Stimulated activated memory B cell treated with anti-CD40 and anti-IgM and Interleukin-4, amounts not matched to agents 10 μg/mL and 1 μg/mL and 100 μg/mL, for 72 hours (primary cell): ENCODE measurements around the gene LRRC23.
"Not testable (repeated sequence)": the region's sequence is repeated elsewhere in the genome, so short reads cannot be mapped to it uniquely, and the experiment has no call there.

Experiments
- ATAC-seq: fragments of 150-1000 bp; cut with Tn5 transposase; 2 replicates; pipeline ENCODE4 v1.10.0; 2021
- H3K27ac Mint-ChIP-seq: one replicate; pipeline ENCODE4 v1.8.0; 2022; ENCODE audit warnings: mild to moderate bottlenecking, mixed read lengths
- H3K27me3 Mint-ChIP-seq: one replicate; pipeline ENCODE4 v1.8.0; 2022; ENCODE audit warnings: mixed read lengths
- H3K36me3 Mint-ChIP-seq: one replicate; pipeline ENCODE4 v1.8.0; 2022; ENCODE audit warnings: mixed read lengths
- H3K4me1 Mint-ChIP-seq: one replicate; pipeline ENCODE4 v1.8.0; 2022; ENCODE audit warnings: mixed read lengths
- H3K4me3 Mint-ChIP-seq: one replicate; pipeline ENCODE4 v1.8.0; 2022; ENCODE audit warnings: mild to moderate bottlenecking, moderate library complexity, mixed read lengths
- H3K9me3 Mint-ChIP-seq: one replicate; pipeline ENCODE4 v1.8.0; 2022; ENCODE audit warnings: mixed read lengths

LRRC23 gene

DNA sequence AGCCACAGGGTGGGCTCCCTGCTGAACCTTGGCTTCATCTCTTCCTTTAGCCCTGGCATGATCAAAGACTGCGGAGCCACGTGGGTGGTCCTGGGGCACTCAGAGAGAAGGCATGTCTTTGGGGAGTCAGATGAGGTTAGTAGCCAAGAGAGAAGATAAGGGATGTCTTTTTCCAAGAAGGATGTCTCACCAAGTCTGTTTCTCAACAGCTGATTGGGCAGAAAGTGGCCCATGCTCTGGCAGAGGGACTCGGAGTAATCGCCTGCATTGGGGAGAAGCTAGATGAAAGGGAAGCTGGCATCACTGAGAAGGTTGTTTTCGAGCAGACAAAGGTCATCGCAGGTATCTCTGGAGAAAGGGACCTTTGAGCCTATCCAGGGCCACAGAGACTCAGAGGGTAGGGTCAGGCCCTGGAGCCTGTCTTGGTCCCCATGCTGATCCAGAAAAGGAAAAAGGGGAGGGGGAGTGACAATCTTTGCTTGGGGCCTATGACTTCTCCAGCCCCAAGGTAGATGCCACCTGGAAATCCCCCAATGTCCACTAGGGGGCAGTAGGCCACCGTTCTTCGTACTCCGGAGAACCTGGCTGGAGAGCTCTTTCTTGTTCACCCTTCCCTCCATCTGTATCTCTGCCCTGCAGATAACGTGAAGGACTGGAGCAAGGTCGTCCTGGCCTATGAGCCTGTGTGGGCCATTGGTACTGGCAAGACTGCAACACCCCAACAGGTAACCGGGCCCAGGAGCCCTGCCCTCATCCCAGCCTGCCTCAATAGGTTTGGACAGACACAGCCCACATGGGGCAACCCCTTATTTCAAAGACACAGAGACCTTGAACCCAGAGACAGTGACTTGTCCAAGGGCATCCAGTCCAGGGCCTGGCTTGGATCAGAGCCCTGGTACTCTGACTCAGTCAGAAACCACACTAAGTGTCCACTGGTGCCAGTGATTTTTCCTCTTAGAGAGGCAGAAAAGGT is 35.3 kb upstream of the LRRC23 start:
- Mint-ChIP-seq H3K27me3 (no peaks in the 10 kb centered on the region), H3K36me3 (peaks cover 43% of the 10 kb centered on the region), H3K27ac (peak overlapping the region; percentile 87), H3K4me1 (peaks cover 71% of the 10 kb centered on the region), H3K9me3 (no peaks in the 10 kb centered on the region), H3K4me3 (peak overlapping the region; percentile 93)
- ATAC-seq: no peak

DNA sequence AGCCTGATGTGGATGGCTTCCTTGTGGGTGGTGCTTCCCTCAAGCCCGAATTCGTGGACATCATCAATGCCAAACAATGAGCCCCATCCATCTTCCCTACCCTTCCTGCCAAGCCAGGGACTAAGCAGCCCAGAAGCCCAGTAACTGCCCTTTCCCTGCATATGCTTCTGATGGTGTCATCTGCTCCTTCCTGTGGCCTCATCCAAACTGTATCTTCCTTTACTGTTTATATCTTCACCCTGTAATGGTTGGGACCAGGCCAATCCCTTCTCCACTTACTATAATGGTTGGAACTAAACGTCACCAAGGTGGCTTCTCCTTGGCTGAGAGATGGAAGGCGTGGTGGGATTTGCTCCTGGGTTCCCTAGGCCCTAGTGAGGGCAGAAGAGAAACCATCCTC is 34.3 kb upstream of the LRRC23 start:
- not testable (repeated sequence) for H3K27me3 Mint-ChIP-seq, H3K9me3 Mint-ChIP-seq, H3K4me3 Mint-ChIP-seq, ATAC-seq, H3K27ac Mint-ChIP-seq
- Mint-ChIP-seq H3K4me1 (peaks cover 77% of the 10 kb centered on the region), H3K36me3 (peaks cover 34% of the 10 kb centered on the region)

GRCh38 chr12:6871052-6871957 is 33.3 kb upstream of the LRRC23 start:
- no peak for ATAC-seq
- H3K9me3 Mint-ChIP-seq: no peaks in the 10 kb centered on the region
- H3K27ac Mint-ChIP-seq: peak overlapping the region; percentile 92
- peak overlapping the region; percentile 99 for H3K4me3 Mint-ChIP-seq
- peaks cover 29% of the 10 kb centered on the region for H3K36me3 Mint-ChIP-seq
- H3K4me1 Mint-ChIP-seq: peaks cover 75% of the 10 kb centered on the region
- H3K27me3 Mint-ChIP-seq: no peaks in the 10 kb centered on the region

DNA sequence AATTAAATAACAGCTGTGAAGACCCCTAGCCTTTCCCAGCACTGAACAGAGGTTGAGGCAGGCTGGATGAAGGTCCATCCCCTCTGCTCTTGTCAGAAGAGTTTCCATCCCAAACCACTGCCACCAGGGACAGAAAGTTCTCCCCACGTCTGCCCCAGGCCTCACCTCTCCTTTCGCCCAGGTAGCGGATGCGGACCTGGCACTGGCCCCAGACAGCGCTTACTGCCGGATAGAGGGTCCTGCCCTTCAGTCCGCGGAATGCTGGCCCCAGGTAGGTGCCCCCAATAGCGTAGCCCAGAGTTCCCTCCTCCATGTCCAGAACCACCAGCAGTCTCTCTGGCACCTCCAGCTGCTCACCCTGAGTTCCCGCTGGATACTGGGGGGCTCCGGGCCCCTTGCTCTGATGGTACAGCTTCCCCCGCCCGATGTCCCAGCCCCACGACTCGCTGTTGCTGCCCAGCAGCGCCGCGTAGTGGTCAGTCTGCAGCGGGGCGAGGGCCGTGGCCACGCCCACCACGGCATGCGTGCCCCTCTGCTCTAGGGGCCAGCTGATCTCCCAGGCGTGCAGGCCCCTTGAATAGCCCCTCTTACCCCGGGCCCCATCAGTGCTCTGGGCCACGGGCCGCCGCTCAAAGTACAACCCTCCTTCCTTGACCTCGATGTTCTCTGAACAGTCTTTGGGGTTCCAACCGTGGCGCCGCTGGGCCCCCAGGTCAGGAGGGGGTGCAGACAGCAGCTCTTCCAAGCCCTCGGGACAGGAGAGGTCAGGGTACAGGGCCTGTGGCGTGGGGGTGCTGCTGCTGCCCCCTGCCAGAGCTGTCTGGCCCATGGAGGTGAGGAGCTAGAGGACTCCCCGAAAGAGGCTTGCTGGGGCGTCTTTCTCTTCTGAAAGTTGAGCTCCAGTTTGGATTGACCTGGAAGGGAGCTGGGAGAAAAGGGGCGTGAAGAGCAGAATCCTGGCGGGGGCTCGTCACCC is 32.3 kb upstream of the LRRC23 start:
- H3K4me3 Mint-ChIP-seq: peak overlapping the region; percentile 99
- H3K4me1 Mint-ChIP-seq: peaks cover 68% of the 10 kb centered on the region
- peak overlapping the region; percentile 92 for H3K27ac Mint-ChIP-seq
- H3K27me3 Mint-ChIP-seq: no peaks in the 10 kb centered on the region
- peak; percentile 71 for ATAC-seq
- peaks cover 37% of the 10 kb centered on the region for H3K36me3 Mint-ChIP-seq
- H3K9me3 Mint-ChIP-seq: no peaks in the 10 kb centered on the region

- Mint-ChIP-seq H3K27ac (peak within 1 kb of the TSS; percentile 92), H3K4me3 (peak within 1 kb of the TSS; percentile 99), H3K9me3 (no peaks in the 10 kb centered on the region), H3K4me1 (peaks cover 63% of the 10 kb centered on the region), H3K27me3 (no peaks in the 10 kb centered on the region), H3K36me3 (peaks cover 39% of the 10 kb centered on the region)
- peak; percentile 94 for ATAC-seq
Measured at GRCh38 chr12:6873094-6874014, 31.3 kb upstream of the LRRC23 start, which contains the start of gene SPSB2. SPSB2 (minus strand) TSS chr12:6873303; CDS start chr12:6872901, 402 bp downstream.

DNA sequence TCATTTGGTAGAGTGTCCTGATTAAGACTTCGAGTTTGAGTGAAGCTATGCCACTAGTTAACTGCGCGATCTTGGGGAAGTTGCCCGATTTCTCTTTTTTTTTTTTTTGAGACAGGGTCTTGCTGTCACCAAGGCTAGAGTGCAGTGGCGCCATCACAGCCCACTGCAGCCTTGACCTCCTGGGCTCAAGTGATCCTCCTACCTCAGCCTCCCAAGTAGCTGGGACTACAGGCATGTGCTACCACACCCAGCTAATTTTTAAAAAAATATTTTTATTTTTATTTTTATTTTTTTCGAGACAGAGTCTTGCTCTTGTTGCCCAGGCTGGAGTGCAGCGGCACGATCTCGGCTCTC is 30.6 kb upstream of the LRRC23 start:
- Mint-ChIP-seq H3K4me3 (peak overlapping the region; percentile 99), H3K27ac (peak overlapping the region; percentile 92), H3K36me3 (peaks cover 33% of the 10 kb centered on the region), H3K4me1 (peaks cover 57% of the 10 kb centered on the region)
- H3K9me3 Mint-ChIP-seq, ATAC-seq, H3K27me3 Mint-ChIP-seq: not testable (repeated sequence)

DNA sequence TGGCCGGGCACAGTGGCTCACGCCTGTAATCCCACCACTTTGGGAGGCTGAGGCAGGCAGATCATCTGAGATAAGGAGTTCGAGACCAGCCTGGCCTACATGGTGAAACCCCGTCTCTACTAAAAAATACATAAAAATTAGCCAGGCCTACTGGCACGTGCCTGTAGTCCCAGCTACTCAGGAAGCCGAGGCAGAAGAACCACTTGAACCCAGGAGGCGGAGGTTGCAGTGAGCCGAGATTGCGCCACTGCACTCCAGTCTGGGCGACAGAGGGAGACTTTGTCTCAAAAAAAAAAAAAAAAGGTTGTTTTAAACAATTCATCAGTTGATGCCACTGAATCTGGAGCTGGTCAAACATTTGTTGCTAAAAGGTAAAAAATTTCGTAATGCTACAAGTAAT is 24.8 kb upstream of the LRRC23 start:
- not testable (repeated sequence) for H3K4me1 Mint-ChIP-seq, H3K27ac Mint-ChIP-seq
- peaks cover 18% of the 10 kb centered on the region for H3K36me3 Mint-ChIP-seq

GRCh38 chr12:6883252-6883651 is 21.4 kb upstream of the LRRC23 start:
- Mint-ChIP-seq H3K4me3 (no peak overlapping the region), H3K9me3 (no peaks in the 10 kb centered on the region), H3K4me1 (no peaks in the 10 kb centered on the region), H3K36me3 (no peaks in the 10 kb centered on the region), H3K27ac (no peak overlapping the region), H3K27me3 (no peaks in the 10 kb centered on the region)
- no peak for ATAC-seq

More for the DNA sequence above, 24.8 kb upstream of the LRRC23 start:
- ATAC-seq, H3K4me3 Mint-ChIP-seq, H3K9me3 Mint-ChIP-seq, H3K27me3 Mint-ChIP-seq: not testable (repeated sequence)

DNA sequence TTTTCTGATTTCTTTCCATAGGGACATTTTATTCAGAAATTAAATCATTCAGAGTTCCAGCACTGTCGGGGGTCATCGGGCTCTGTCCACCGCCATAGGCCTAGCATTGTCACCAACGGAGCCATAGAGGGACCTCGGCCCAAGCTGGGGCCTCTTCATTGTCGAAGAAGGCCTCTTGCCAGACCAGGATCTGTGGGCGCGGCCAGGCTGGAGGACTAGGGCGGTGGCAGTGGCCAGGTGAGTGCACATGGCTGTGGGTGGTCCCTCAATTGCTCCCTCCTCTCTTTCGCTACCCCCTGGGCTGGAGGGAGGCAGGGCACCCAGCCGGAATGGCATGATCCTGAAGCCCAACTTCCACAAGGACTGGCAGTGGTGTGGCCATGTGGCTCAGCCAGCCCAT is 20.9 kb upstream of the LRRC23 start:
- Mint-ChIP-seq H3K4me1 (no peaks in the 10 kb centered on the region), H3K27me3 (no peaks in the 10 kb centered on the region), H3K27ac (no peak overlapping the region), H3K9me3 (no peaks in the 10 kb centered on the region), H3K36me3 (no peaks in the 10 kb centered on the region), H3K4me3 (no peak overlapping the region)
- ATAC-seq: no peak

- Mint-ChIP-seq H3K4me3 (no peak overlapping the region), H3K27ac (no peak overlapping the region), H3K4me1 (no peaks in the 10 kb centered on the region), H3K27me3 (no peaks in the 10 kb centered on the region), H3K9me3 (no peaks in the 10 kb centered on the region), H3K36me3 (no peaks in the 10 kb centered on the region)
- ATAC-seq: no peak
Measured at GRCh38 chr12:6884539-6884938, 20.1 kb upstream of the LRRC23 start.

DNA sequence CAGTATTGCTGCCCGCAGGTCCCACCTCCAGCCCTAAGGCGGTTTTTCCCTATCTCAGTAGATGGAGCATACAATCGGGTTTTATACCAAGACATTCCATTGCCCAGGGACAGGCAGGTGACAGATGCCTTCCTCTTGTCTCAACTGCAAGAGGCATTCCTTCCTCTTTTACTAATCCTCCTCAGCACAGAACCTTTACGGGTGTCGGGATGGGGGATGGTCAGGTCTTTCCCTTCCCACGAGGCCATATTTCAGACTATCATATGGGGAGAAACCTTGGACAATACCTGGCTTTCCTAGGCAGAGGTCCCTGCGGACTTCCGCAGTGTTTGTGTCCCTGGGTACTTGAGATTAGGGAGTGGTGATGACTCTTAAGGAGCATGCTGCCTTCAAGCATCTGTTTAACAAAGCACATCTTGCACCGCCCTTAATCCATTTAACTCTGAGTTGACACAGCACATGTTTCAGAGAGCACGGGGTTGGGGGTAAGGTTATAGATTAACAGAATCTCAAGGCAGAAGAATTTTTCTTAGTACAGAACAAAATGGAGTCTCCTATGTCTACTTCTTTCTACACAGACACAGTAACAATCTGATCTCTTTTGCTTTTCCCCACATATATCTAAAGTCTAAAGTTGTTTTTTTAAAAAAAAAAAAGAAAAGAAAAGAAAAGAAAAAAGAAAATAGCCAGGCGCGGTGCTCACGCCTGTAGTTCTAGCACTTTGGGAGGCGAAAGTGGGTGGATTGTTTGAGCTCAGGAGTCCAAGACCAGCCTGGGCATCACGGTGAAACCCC is 18.2 kb upstream of the LRRC23 start:
- not testable (repeated sequence) for H3K27ac Mint-ChIP-seq, H3K4me3 Mint-ChIP-seq, H3K27me3 Mint-ChIP-seq, H3K36me3 Mint-ChIP-seq, H3K9me3 Mint-ChIP-seq, ATAC-seq
- H3K4me1 Mint-ChIP-seq: peaks cover 11% of the 10 kb centered on the region

GRCh38 chr12:6887460-6887859 is 17.2 kb upstream of the LRRC23 start:
- Mint-ChIP-seq H3K4me1 (peaks cover 16% of the 10 kb centered on the region), H3K27ac (no peak overlapping the region), H3K27me3 (no peaks in the 10 kb centered on the region), H3K4me3 (no peak overlapping the region), H3K36me3 (no peaks in the 10 kb centered on the region), H3K9me3 (no peaks in the 10 kb centered on the region)
- no peak for ATAC-seq

GRCh38 chr12:6888360-6888759 is 16.3 kb upstream of the LRRC23 start:
- no peaks in the 10 kb centered on the region for H3K27me3 Mint-ChIP-seq
- no peak overlapping the region for H3K27ac Mint-ChIP-seq
- H3K9me3 Mint-ChIP-seq: no peaks in the 10 kb centered on the region
- no peak for ATAC-seq
- H3K36me3 Mint-ChIP-seq: no peaks in the 10 kb centered on the region
- no peak overlapping the region for H3K4me3 Mint-ChIP-seq
- H3K4me1 Mint-ChIP-seq: peaks cover 16% of the 10 kb centered on the region
